ENCODE measurements around the gene C1orf226.
"Not testable (repeated sequence)": the region's sequence is repeated elsewhere in the genome, so short reads cannot be mapped to it uniquely, and the experiment has no call there.

The C1orf226 gene

GRCh38 chr1:162381383-162381782, at the start of gene C1orf226:
C1orf226 (plus strand) TSS chr1:162381728; CDS start chr1:162381902, 174 bp downstream.
- no peak for DNase-seq (ENCODE audit: low read depth)

GRCh38 chr1:162333991-162334390, 47.5 kb upstream of the C1orf226 start:
- DNase-seq (ENCODE audit: low read depth) = no peak

- no peak for DNase-seq (ENCODE audit: low read depth)
Measured at GRCh38 chr1:162335126-162335525, 46.4 kb upstream of the C1orf226 start.

GRCh38 chr1:162336621-162337285, 44.8 kb upstream of the C1orf226 start:
- no peak for DNase-seq (ENCODE audit: low read depth)

GRCh38 chr1:162342452-162342983, 39.0 kb upstream of the C1orf226 start:
- DNase-seq (ENCODE audit: low read depth) = no peak

- no peak for DNase-seq (ENCODE audit: low read depth)
Measured at GRCh38 chr1:162343470-162343869, 38.1 kb upstream of the C1orf226 start.

GRCh38 chr1:162347281-162347680, 34.2 kb upstream of the C1orf226 start:
- no peak for DNase-seq (ENCODE audit: low read depth)

GRCh38 chr1:162349635-162350330, 31.7 kb upstream of the C1orf226 start:
- no peak for DNase-seq (ENCODE audit: low read depth)

- no peak for DNase-seq (ENCODE audit: low read depth)
Measured at GRCh38 chr1:162351246-162351842, 30.2 kb upstream of the C1orf226 start.

- DNase-seq (ENCODE audit: low read depth) = not testable (repeated sequence)
Measured at GRCh38 chr1:162351874-162352273, 29.7 kb upstream of the C1orf226 start.

GRCh38 chr1:162353078-162353477, 28.4 kb upstream of the C1orf226 start:
- DNase-seq (ENCODE audit: low read depth) = no peak

GRCh38 chr1:162353702-162354101, 27.8 kb upstream of the C1orf226 start:
- no peak for DNase-seq (ENCODE audit: low read depth)

- no peak for DNase-seq (ENCODE audit: low read depth)
Measured at GRCh38 chr1:162357681-162358266, 23.8 kb upstream of the C1orf226 start.

- no peak for DNase-seq (ENCODE audit: low read depth)
Measured at GRCh38 chr1:162358928-162359327, 22.6 kb upstream of the C1orf226 start.

GRCh38 chr1:162359523-162360236, 21.8 kb upstream of the C1orf226 start:
- no peak for DNase-seq (ENCODE audit: low read depth)

- DNase-seq (ENCODE audit: low read depth) = no peak
Measured at GRCh38 chr1:162360237-162360873, 21.2 kb upstream of the C1orf226 start.

GRCh38 chr1:162360874-162361260, 20.7 kb upstream of the C1orf226 start:
- DNase-seq (ENCODE audit: low read depth) = no peak

- no peak for DNase-seq (ENCODE audit: low read depth)
Measured at GRCh38 chr1:162361349-162361748, 20.2 kb upstream of the C1orf226 start.

- DNase-seq (ENCODE audit: low read depth) = no peak
Measured at GRCh38 chr1:162363823-162364222, 17.7 kb upstream of the C1orf226 start.

GRCh38 chr1:162364498-162364897, 17.0 kb upstream of the C1orf226 start:
- no peak for DNase-seq (ENCODE audit: low read depth)

- no peak for DNase-seq (ENCODE audit: low read depth)
Measured at GRCh38 chr1:162365284-162366020, 16.1 kb upstream of the C1orf226 start.

Measured in stimulated activated CD8-positive, alpha-beta memory T cell treated with anti-CD3 and anti-CD28 coated beads, Interleukin-12 subunit alpha, Interleukin-12 subunit beta, amount 100 ng/mL, for 4 hours (primary cell).